CD4-positive, alpha-beta T cell treated with Interleukin-2 at 100 ng/mL for 4 hours (primary cell): ENCODE results near the gene SPINK9.

Experiments used
- DNase-seq: peaks from one replicate; pipeline ENCODE4 v3.0.0-alpha.2; 2020; ENCODE audit warnings: low spot score

SPINK9 gene

DNA sequence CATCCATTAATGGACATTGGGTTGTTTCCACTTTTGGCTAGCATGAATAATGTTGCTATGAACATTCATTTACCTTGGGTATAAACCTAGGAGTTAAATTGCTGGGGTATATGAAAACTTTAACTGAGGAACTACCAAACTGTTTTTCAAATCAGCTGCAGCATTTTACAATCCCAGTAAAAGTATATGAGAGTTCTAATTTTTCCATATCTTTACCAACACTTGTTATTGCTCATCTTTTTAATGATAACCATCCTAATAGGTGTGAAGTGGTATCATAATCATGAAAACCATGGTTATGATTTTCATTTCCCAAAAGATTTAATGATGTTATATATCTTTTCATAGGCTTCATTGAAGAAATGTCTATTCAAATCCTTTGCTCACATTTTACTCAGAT lies 32.9 kb downstream of the SPINK9 start:
- no peak for DNase-seq

DNA sequence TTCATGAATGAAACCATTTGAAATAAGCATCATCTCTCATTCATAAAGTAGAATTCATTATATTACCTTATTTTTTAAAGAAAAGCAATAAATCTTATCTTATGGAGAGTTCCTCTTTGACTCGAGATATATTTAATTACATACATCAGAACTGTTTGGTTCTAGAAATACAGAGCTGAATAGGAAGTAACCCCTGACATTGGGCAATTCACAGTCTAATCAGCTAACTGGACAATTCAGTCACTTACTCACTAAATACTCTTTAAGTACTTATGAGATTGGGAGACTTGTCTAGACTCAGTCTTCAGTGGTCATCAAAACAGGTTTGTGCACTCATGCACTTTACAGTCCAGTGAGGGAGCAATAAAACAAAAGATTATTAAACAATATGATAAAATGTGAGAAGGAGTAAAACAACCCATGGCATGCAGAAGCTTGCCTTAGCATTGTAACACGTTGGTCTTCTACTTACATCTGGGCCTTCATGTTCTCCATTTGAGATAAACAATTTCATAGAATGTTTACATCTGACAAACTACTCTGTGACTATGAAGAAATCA lies 36.9 kb downstream of the SPINK9 start:
- no peak for DNase-seq

DNA sequence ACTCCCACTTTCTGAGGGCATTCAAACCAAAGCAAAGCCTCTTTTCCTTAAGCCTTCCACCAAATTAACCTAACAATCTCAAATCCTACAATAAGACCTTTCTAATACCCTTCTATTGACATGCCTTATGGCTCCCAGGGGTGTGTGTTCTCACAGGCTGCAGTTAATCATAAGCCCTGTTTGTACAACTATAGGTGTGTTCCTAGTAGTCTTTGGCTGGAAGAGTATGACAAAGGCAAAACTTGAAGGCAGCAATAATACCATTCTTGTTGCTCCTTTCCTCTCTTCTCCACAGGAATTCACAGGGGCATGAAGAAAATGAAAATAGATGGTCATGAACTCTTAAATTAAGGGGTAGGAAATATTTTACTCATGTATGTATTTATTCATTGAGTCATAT lies 37.5 kb downstream of the SPINK9 start:
- DNase-seq = no peak

DNA sequence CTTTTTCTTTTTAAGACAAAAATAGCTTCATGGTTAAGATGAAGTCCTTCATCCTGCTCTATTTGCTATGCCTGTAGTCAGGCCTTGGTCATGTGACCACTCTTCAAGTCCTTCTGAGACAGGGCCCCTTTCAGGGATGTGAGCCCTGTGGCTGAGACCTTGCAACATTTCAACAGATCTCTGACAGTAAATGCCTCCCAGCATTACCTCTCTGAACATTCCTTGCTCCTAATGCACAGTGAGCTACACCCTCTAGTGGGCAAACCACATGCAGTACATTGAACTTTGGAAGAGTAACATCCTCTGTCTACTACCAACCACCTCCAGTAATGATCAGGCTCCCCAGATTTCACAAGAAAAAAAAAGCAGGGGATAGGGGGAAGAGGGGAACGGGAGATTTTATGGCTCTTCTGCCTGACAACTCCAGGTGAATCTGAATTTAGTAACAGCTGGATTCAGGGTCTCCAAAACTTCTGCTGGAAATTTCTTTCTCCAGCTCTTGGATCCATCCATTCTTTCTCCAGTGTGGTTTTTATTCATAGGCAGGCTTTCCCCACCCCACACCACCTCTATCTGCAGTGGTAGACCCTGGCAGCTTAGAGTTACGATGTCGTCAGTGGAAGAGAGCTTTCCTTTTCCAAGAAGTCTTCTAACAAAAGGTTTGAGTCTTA lies 39.5 kb downstream of the SPINK9 start:
- DNase-seq = peak; percentile 25

DNA sequence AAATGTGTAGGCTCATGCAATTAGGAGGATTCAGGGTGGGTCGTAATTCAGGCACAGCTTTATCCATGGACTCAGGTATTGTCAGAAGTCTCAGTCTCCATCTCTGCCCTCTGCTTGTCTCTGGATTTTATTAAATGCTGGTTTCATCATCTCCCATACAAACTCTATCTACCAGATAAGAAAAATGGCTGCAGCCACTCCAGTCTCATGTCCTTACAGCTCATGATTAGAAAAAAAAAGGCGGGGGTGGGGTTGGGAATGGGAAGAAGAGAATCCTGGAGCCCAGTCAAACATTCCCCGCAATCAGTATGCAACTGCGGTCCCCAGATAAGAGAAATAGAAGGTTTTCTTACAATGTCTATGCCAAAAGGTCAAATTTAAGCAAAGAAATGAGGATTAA lies 40.8 kb downstream of the SPINK9 start:
- DNase-seq = no peak

DNA sequence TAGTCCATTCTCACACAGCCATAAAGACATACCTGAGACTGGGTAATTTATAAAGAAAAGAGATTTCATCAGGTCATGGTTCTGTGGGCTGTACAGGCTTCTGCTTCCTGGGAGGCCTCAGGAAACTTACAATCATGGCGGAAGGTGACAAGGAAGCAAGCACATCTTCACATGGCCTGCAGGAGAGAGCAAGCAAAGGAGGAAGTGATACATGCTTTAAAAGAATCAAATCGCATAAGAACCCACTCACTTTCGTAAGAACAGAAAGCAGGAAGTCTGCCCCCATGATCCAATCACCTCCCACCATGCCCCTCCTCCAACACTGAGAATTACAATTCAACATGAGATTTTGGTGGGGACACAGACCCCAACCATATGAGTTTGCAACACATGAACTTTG lies 43.3 kb downstream of the SPINK9 start:
- DNase-seq = no peak

DNA sequence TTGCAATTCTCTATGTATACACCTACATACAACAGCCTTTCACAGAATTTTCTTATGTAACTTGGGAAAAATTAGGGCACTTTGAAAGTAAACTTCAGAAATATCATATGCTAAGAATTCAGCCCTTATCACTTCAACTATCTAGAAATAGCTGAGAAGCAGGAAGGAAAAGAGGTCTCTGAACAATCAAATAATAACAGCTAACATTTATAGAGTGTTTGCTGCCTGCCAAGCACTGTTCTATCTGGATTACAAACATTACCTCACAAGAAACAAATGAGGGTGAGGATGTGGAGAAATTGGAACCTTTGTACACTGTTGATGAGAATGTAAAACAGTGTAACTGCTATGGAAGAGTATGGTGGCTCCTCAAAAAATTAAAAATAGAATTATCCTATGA lies 44.0 kb downstream of the SPINK9 start:
- DNase-seq = no peak

DNA sequence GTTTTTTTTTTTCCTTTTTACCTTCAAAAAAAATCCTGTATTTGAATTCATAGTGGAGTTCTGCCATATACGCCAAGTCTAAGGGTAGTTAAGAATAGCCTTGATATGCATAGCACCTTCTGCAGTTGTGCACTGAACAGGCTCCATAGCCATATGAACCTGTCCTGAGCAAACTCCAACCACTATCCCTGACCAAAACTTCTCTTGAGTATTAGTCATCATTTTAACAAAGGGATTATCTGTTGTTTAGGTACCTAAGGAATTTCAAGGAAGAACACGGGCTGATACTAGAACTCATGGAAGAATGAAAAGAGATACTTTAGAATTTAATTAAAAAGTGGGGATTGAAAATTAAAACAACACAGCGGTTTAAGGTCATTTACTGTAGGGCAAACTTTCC lies 46.5 kb downstream of the SPINK9 start:
- no peak for DNase-seq

DNA sequence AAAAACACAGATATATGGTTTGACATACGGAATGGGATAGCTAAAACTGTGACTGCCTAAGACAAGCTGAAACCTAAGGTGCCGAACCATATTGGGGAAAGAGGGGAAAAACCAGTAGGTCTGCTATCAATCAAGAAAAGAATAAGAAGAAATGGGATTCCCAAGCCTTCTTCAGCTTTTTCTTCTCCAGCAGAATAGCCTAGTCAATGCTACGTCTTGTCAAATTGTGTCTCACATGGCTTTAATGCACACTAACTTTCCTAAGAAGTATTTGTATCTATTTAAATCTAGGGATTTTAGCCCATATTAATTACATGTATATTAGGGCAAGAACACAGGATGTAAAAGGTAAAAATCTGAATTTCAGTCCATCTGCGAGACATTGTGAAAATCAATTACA lies 47.6 kb downstream of the SPINK9 start:
- no peak for DNase-seq

DNA sequence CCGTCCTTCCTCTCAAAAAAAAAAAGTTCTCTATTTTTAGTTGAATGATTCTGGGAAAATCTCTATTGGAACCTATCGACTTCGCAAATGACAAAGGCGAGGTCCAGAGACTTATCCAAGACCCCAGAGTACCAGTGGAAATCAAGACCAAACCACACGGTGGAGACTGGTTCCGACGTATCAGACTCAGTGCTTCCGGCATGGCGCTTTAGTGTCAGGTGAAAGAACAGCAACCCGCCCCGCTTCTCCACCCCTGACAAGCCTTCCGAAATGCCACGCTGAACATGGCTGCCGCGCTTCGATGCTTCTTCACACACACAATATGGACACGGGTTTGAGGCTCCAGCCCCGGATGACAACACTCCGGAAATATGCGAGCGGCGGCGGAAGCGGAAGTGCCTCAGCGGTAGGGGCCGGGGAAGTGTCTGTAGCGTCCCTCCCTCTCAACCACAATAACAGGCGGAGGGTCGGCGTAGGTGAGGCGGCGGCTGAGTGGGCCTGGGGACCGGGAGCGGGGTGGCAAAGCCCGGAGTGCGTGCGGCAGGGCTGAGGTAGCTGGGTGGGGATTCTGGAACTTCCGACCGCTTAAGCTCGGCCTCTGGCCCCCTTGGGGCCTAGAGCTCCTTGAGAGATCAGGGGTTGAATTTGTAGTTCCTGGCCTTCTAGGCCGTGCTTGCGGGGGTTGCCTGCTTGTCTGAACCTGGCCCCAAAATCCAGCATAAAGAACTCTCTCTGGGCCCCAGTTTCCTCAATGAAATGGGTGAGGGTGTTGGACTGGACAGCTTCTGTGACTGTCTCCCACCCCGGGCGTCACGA lies 48.4 kb downstream of the SPINK9 start, which contains the start of gene FBXO38:
TSS of gene FBXO38 (plus strand) at position 395 of the 816 bp plus-strand sequence. CDS start 10,819 bp downstream, outside the sequence.
- peak; percentile 98 for DNase-seq

DNA sequence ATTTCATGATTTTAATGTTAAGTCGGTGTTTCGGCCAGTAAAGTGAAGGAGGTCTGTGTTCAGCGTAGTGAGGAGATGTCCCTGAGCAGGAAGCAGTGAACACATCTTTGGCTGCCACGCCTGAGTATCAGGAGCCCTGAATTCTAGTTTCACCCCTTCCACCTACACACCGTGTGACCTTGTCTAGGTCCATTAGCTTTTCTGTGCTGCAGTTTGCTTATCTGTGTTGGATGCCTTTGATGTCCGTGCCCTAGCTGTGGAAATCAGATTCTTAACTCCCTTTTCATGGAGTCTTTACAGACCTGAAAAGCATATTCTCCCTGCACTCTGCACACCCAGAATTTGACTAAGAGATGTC lies 49.0 kb downstream of the SPINK9 start:
- DNase-seq = no peak

DNA sequence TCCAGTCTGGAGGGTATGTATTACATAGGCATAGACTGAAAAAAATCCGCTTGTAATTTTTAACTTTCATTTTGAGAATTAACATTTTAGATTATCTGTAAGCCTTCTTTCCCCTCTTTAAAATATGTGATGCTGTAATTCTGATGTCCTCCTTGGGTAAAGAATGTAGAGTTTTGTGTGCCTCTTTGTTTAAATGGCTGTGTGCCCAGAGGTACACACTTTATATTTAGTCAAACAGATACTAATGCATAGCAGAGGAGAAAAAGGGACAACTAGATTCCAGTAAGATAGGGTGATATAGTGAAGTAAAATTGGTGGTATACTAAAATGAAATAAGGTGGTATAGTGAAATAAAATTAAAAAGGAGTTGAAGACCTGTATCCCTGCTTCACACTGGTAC lies 49.7 kb downstream of the SPINK9 start:
- DNase-seq = no peak

DNA sequence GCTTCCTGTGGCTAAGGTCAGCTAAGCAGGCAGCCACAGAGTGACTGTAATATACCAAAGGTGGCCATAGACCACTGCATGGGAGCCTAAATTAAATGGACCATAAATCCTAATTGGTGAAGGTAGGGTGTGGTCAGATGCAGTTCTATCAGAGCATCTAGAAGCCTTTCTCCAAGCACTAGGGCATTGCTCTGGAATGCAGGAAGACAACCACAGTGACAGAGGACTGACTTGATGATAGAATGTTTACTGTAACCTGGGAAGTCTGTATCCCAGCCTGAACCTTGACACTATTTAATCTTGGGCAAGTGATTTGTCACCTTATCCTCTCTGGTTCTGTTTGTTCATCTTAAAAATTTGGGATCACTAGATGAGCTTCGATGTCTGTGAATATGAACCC lies 50.7 kb downstream of the SPINK9 start:
- DNase-seq = no peak

DNA sequence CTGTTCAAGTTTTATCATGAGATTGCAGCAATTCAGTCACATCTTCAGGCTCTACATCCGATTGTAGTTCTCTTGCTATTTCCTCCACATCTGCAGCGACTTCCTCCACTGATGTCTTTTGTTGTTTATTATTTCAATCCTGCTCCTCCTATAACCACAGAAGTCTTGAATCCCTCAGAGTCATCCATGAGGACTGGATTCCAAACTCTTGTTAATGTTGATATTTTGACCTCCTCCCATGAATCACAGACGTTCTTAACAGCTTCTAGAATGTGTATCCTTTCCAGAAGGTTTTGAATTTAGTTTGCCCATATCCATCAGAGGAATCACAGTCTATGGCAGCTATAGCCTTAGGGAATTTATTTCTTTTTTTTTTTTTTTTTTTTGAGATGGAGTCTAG lies 52.0 kb downstream of the SPINK9 start:
- DNase-seq = no peak

DNA sequence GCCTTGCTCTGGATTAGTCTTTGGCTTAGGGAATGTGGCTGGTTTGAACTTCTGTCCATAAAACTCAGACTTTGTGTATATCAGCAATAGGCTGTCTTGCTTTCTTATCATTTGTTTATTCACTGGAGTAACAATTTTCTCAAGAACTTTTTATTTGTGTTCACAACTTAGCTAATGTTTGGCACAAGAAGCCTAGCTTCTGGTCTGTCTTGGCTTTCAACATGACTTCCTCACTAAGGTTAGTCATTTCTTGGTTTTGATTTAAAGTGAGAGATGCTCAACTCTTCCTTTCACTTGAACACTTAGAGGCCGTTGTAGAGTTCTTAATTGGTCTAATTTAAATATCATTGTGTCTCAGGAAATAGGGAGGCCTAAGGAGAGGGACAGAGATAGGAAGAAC lies 53.3 kb downstream of the SPINK9 start:
- DNase-seq = no peak
